Astrocyte (in vitro differentiated cells and primary cell): Measurements from ENCODE around the gene AMPD1.

Source experiments
- EZH2 ChIP-seq: IDR thresholded peaks from 2 replicates; pipeline ENCODE4 v1.6.1; 2012; ENCODE audit warnings: mild to moderate bottlenecking, low read length, inconsistent platforms; ENCODE audit not compliant: insufficient read depth
- TF ChIP-seq, protein P1 (sequence below): IDR thresholded peaks from 2 replicates; pipeline ENCODE4 v1.5.1; 2011; ENCODE audit warnings: low read depth, mild to moderate bottlenecking, inconsistent platforms, low read length, moderate library complexity; ENCODE audit not compliant: insufficient read depth

DNA sequence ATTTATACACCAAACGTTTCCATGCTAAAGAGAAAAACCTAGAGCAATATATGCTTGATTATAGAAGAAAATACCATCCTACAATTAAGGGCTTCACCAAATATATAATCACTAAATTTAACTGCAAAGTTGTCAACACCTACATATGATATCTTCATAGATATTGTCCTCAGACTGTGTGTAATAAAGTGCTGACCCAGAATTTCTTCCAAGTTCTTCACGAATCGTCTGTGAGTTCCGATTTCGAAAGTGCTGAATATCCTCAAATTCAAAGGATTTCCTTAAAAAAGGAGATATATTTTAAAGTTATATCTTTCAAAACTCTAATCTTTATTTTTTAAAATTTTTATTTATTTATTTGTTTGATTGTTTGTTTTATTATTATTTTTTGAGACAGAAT lies 72.0 kb downstream of the AMPD1 start:
- TF ChIP-seq, protein P1, sequence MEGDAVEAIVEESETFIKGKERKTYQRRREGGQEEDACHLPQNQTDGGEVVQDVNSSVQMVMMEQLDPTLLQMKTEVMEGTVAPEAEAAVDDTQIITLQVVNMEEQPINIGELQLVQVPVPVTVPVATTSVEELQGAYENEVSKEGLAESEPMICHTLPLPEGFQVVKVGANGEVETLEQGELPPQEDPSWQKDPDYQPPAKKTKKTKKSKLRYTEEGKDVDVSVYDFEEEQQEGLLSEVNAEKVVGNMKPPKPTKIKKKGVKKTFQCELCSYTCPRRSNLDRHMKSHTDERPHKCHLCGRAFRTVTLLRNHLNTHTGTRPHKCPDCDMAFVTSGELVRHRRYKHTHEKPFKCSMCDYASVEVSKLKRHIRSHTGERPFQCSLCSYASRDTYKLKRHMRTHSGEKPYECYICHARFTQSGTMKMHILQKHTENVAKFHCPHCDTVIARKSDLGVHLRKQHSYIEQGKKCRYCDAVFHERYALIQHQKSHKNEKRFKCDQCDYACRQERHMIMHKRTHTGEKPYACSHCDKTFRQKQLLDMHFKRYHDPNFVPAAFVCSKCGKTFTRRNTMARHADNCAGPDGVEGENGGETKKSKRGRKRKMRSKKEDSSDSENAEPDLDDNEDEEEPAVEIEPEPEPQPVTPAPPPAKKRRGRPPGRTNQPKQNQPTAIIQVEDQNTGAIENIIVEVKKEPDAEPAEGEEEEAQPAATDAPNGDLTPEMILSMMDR: no peak
- no peak for TF ChIP-seq EZH2
